Esophagus squamous epithelium (tissue), 4 donors: ENCODE data around the gene PHF2.

ENCODE experiments used
- CTCF ChIP-seq, 6 experiments: fragments of 450-650 bp in 4 of 6; fragments of 200-600 bp in 2 of 6; sonication (generic) in 2 of 6; IDR thresholded peaks; one replicate each; pipeline ENCODE4 v1.5.1; 2016 to 2019; ENCODE audit warnings: antibody characterized with exemption in 6 of 6, mild to moderate bottlenecking in 4 of 6, moderate library complexity in 4 of 6
- POLR2A ChIP-seq, 4 donors: fragments of 450-650 bp; IDR thresholded peaks; one replicate each; pipeline ENCODE4 v1.6.1; 2017; ENCODE audit warnings: antibody characterized with exemption in 4 of 4, mild to moderate bottlenecking in 4 of 4, moderate library complexity in 3 of 4

- TF ChIP-seq CTCF (IDR thresholded peaks at IDR 0.05) (no peak), POLR2A (IDR thresholded peaks at IDR 0.05) (no peak)
These were observed 1.7 kb downstream of the PHF2 start for GRCh38 chr9:93577975-93578682.
